Measurements from ENCODE around the gene ABCC8.

The ABCC8 gene

DNA sequence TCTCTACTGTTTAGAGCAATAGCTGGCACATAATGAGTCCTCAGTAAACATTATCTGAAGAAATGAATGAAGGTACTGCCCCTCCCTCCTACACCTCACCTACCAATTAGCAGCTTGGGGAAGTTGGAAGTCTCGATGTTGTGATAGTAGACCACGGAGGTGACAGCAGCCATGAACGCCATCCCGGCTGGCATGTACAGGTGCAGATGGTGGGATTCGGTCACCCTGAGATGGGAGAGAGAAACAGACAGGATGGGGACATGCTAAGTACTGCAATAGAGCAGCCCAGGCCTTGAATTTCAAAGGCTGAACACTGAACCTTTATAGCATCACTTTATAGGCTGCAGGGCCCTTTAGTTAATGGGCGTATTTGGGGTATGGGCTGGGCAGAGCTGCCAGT, 6.6 kb downstream of the ABCC8 start:
- no peaks in the 10 kb centered on the region for H3K9me3 ChIP-seq (ENCODE audit: control insufficient read depth, insufficient read depth, low read depth, low read length)
- H3K27ac ChIP-seq (ENCODE audit: extremely low read depth, low read depth, low read length) = no peak overlapping the region
- no peaks in the 10 kb centered on the region for H3K4me1 ChIP-seq (ENCODE audit: control insufficient read depth, insufficient read depth, low read length)
- TF ChIP-seq ZNF830 (tag by site-specific recombination; IDR thresholded peaks at IDR 0.05; ENCODE audit: low read depth) (no peak), GFI1B (tag by site-specific recombination; IDR thresholded peaks at IDR 0.05) (no peak), IKZF3 (tag by site-specific recombination; IDR thresholded peaks at IDR 0.05) (no peak), KLF10 (tag by site-specific recombination; IDR thresholded peaks at IDR 0.05) (no peak), REST (tag by site-specific recombination; IDR thresholded peaks at IDR 0.05) (no peak), ZNF184 (tag by site-specific recombination; IDR thresholded peaks at IDR 0.05) (no peak), MZF1 (tag by site-specific recombination; IDR thresholded peaks at IDR 0.05; ENCODE audit: borderline replicate concordance) (no peak), PRDM2 (tag by site-specific recombination; IDR thresholded peaks at IDR 0.05; ENCODE audit: borderline replicate concordance) (no peak), ZNF624 (tag by site-specific recombination; IDR thresholded peaks at IDR 0.05) (no peak), AEBP2 (tag by site-specific recombination; IDR thresholded peaks at IDR 0.05; ENCODE audit: borderline replicate concordance) (no peak), ZNF658 (tag by site-specific recombination; IDR thresholded peaks at IDR 0.05) (no peak), GLI4 (tag by site-specific recombination; IDR thresholded peaks at IDR 0.05) (no peak), ZBTB8A (tag by site-specific recombination; IDR thresholded peaks at IDR 0.05) (no peak), ZNF660 (tag by site-specific recombination; IDR thresholded peaks at IDR 0.05) (no peak)
- TF ChIP-seq, protein P1, sequence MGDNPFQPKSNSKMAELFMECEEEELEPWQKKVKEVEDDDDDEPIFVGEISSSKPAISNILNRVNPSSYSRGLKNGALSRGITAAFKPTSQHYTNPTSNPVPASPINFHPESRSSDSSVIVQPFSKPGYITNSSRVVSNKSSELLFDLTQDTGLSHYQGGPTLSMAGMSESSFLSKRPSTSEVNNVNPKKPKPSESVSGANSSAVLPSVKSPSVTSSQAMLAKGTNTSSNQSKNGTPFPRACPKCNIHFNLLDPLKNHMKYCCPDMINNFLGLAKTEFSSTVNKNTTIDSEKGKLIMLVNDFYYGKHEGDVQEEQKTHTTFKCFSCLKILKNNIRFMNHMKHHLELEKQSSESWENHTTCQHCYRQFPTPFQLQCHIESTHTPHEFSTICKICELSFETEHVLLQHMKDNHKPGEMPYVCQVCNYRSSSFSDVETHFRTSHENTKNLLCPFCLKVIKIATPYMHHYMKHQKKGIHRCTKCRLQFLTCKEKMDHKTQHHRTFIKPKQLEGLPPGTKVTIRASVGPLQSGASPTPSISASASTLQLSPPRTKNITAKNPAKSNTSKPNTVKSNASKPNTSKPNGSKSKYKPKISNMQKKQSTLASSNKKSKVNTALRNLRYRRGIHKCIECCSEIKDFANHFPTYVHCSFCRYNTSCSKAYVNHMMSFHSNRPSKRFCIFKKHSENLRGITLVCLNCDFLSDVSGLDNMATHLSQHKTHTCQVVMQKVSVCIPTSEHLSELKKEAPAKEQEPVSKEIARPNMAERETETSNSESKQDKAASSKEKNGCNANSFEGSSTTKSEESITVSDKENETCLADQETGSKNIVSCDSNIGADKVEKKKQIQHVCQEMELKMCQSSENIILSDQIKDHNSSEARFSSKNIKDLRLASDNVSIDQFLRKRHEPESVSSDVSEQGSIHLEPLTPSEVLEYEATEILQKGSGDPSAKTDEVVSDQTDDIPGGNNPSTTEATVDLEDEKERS (tag by site-specific recombination; IDR thresholded peaks at IDR 0.05) = no peak
- ChIA-PET POLR2A (no interaction called here), CTCF (no interaction called here)
- H3K4me3 ChIP-seq (ENCODE audit: low read depth, low read length) = no peak overlapping the region
- H3K36me3 ChIP-seq (ENCODE audit: control insufficient read depth in 2 of 2, insufficient read depth in 1 of 2, low read length in 2 of 2) = no peaks in the 10 kb centered on the region; a peak in 1 of 3 replicates
